ENCODE data around the gene KRT31. TPM values are rescaled to one million over a fixed set of nuclear protein-coding genes. Genes with fewer than 3 reads are reported as not detected.

The KRT31 gene
- total RNA-seq, 1 donor from 2014 or later: not detected

DNA sequence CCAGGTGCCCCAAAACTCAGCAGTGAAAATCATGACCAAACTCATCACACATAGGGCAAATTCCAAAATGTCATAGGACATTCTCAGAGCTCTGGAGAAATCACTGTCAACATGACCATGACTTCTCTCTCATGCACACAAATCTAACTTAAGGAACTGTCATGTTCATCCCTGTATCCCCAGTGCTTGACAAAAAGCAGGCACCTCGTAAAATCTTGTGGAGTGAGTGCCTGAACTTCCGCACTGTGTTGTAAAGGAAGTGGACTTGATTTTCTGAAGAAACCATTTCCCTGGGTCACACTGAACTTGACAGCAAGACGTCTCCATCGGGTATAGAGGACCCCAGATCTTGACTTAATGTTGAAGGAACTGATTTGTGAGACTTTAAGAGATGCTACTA, 24.2 kb upstream of the KRT31 start:
- intact Hi-C loops (cut with DNase I): no loop called here
- H3K9me3 ChIP-seq: no peaks in the 10 kb centered on the region
- TF ChIP-seq, protein P1, sequence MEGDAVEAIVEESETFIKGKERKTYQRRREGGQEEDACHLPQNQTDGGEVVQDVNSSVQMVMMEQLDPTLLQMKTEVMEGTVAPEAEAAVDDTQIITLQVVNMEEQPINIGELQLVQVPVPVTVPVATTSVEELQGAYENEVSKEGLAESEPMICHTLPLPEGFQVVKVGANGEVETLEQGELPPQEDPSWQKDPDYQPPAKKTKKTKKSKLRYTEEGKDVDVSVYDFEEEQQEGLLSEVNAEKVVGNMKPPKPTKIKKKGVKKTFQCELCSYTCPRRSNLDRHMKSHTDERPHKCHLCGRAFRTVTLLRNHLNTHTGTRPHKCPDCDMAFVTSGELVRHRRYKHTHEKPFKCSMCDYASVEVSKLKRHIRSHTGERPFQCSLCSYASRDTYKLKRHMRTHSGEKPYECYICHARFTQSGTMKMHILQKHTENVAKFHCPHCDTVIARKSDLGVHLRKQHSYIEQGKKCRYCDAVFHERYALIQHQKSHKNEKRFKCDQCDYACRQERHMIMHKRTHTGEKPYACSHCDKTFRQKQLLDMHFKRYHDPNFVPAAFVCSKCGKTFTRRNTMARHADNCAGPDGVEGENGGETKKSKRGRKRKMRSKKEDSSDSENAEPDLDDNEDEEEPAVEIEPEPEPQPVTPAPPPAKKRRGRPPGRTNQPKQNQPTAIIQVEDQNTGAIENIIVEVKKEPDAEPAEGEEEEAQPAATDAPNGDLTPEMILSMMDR (IDR thresholded peaks at IDR 0.05): no peak
- H3K4me3 ChIP-seq: no peak overlapping the region
- peaks cover 0 to 2% of the 10 kb centered on the region in 2 donors for H3K4me1 ChIP-seq
- no peak for DNase-seq (ENCODE audit: low spot score in 2 of 2)
- no peaks in the 10 kb centered on the region for H3K27me3 ChIP-seq
- no peaks in the 10 kb centered on the region for H3K36me3 ChIP-seq
- no peak overlapping the region for H3K27ac ChIP-seq

DNA sequence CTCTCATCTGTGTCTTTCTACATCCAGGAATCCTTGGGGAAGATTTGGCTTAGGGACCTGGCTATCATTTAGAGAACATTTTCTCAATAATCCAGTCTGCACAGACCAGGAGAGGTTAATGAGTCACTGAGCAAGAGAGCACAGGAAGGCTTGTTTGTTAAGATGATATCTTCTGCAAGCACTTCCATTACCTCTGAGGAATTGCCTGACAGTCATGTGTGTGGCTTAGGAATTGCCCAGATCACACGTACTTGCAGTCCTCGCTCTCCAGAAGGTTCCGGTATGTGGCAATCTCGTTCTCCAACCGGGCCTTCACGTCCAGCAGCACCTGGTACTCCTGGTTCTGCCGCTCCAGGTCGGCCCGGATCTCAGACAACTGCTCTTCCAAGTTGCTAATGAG, 23.7 kb upstream of the KRT31 start:
- peaks cover 0 to 7% of the 10 kb centered on the region in 2 donors for H3K4me1 ChIP-seq
- H3K4me3 ChIP-seq: no peak overlapping the region
- H3K36me3 ChIP-seq: no peaks in the 10 kb centered on the region
- DNase-seq (ENCODE audit: low spot score in 2 of 2): no peak
- intact Hi-C loops (cut with DNase I): no loop called here
- no peak overlapping the region for H3K27ac ChIP-seq
- TF ChIP-seq, protein P1 (IDR thresholded peaks at IDR 0.05): no peak
- no peaks in the 10 kb centered on the region for H3K9me3 ChIP-seq
- no peaks in the 10 kb centered on the region for H3K27me3 ChIP-seq

DNA sequence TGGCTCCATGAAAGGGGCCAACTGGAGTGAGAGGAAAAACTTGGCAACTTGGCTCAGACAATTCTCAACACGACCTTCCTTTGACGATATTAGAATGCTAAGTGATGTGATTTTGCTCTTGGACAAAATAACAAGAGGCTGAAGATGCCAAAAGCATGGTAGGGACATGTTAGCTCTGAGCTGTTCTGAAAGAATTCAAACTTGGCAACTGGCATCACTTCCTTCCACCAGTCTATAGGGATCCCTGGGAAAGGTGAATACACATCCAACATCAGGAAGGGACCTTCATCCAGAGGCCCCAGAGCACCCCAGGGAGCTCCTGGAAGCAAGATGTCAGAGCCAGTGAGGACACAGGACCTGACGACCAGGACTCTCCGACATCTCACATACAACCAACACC, 22.7 kb upstream of the KRT31 start:
- Histone ChIP-seq H3K27ac (no peak overlapping the region), H3K27me3 (no peaks in the 10 kb centered on the region), H3K9me3 (no peaks in the 10 kb centered on the region), H3K4me3 (no peak overlapping the region), H3K36me3 (no peaks in the 10 kb centered on the region), H3K4me1 (peaks cover 0 to 9% of the 10 kb centered on the region in 2 donors)
- intact Hi-C loops (cut with DNase I): no loop called here
- no peak for DNase-seq (ENCODE audit: low spot score in 2 of 2)
- TF ChIP-seq, protein P1 (IDR thresholded peaks at IDR 0.05): no peak

DNA sequence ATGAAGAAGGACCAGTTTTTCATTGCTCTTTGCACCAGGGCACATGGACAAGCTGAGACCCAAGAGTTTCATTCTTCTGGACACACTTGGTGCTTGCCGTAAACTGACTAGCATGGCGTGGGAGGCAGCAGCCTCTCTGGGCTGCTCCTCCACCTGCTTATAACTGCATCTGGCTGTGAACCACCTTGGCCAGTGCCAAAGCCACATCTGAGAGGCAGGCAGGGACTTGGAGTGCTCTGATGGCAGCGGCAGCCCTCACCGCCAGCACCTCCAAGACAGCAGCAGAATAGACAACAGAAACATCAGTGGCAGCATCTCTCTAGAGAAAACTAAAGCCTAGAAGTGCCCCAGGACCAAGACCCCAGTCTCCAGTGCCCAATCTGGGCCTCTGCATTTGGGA, 22.3 kb upstream of the KRT31 start:
- Histone ChIP-seq H3K36me3 (no peaks in the 10 kb centered on the region), H3K4me3 (no peak overlapping the region), H3K4me1 (peaks cover 0 to 9% of the 10 kb centered on the region in 2 donors), H3K27ac (no peak overlapping the region), H3K27me3 (no peaks in the 10 kb centered on the region), H3K9me3 (no peaks in the 10 kb centered on the region)
- DNase-seq (ENCODE audit: low spot score in 2 of 2): no peak
- TF ChIP-seq, protein P1 (IDR thresholded peaks at IDR 0.05): no peak
- intact Hi-C loops (cut with DNase I): no loop called here

DNA sequence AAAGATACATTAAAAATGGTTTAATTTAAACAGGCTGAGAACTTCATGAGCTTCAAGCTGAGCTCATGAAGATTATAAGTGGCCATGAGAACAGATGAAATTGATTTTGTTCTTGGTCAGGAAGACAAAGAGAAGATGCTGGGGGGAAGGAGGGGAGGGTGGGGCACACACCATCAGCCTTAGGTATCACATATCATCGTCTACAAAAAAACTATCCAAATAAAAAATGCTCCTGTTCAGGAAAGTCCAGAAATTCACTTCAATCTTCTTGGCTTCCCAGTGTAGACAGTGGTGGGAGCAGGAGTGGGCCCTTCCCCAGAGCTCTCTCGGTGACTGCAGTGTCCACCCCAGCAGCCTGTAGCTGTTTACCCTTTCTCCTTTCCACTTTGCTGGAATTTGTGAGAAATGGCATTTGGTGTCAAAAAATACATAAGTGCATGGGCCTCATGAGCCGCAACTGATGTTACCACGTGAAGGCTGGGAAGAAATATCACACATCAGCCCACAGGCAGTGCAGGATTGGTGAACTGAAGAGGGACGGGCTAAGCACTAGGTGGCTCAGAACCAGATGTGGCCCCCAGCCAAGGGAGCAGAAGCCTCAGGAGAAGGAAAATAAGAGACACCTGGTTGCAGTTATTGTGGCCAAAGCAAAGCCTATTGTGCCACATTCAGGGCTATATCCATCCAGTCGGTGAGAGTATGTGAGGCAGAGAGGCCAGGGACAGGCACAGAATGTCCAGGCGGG, 20.9 kb upstream of the KRT31 start:
- H3K36me3 ChIP-seq: no peaks in the 10 kb centered on the region
- no peaks in the 10 kb centered on the region for H3K9me3 ChIP-seq
- TF ChIP-seq, protein P1 (IDR thresholded peaks at IDR 0.05): no peak
- DNase-seq (ENCODE audit: low spot score in 2 of 2): no peak
- no peak overlapping the region for H3K4me3 ChIP-seq
- intact Hi-C loops (cut with DNase I): no loop called here
- H3K27ac ChIP-seq: no peak overlapping the region
- H3K4me1 ChIP-seq: peaks cover 0 to 9% of the 10 kb centered on the region in 2 donors
- no peaks in the 10 kb centered on the region for H3K27me3 ChIP-seq
